Ectodermal cell (in vitro differentiated cells): Measurements from ENCODE around the gene TFIP11.

Source experiments
- H3K27ac ChIP-seq: 2 replicates; pipeline ENCODE4 v1.7.0; 2013; ENCODE audit warnings: mild to moderate bottlenecking, low read depth, low read length; ENCODE audit not compliant: insufficient read depth, poor library complexity, severe bottlenecking
- H3K27me3 ChIP-seq: 2 replicates; pipeline ENCODE4 v1.7.0; 2013; ENCODE audit warnings: mild to moderate bottlenecking, low read length; ENCODE audit not compliant: insufficient read depth, control insufficient read depth, poor library complexity, severe bottlenecking
- H3K36me3 ChIP-seq: one replicate; pipeline ENCODE4 v1.7.0; 2013; ENCODE audit warnings: low read length; ENCODE audit not compliant: control insufficient read depth, insufficient read depth
- H3K4me1 ChIP-seq: one replicate; pipeline ENCODE4 v1.7.0; 2013; ENCODE audit warnings: low read length; ENCODE audit not compliant: control insufficient read depth, insufficient read depth
- H3K4me3 ChIP-seq: 2 replicates; pipeline ENCODE4 v1.7.0; 2013; ENCODE audit warnings: low read depth, low read length, control low read depth; ENCODE audit not compliant: insufficient read depth
- H3K9me3 ChIP-seq: 2 replicates; pipeline ENCODE4 v1.7.0; 2013; ENCODE audit warnings: mild to moderate bottlenecking, low read length, moderate library complexity; ENCODE audit not compliant: control insufficient read depth
- WGBS, 2 experiments: methylation state at CpG; one replicate each; pipeline ENCODE4 v1.1.7; 2013; ENCODE audit warnings: missing lambda C conversion rate in 2 of 2; 5-methylcytosine and 5-hydroxymethylcytosine counted together

TFIP11 gene

GRCh38 chr22:26464312-26464711 is 48.0 kb downstream of the TFIP11 start:
- 93 to 96% methylated on average over 7 of the region's 7 CpGs for WGBS, 2 experiments
- Histone ChIP-seq H3K27me3 (no peaks in the 10 kb centered on the region), H3K4me3 (no peak overlapping the region), H3K9me3 (no peaks in the 10 kb centered on the region), H3K36me3 (peaks cover 37% of the 10 kb centered on the region), H3K27ac (no peak overlapping the region), H3K4me1 (peaks cover 15% of the 10 kb centered on the region)

GRCh38 chr22:26463688-26464087 is 48.6 kb downstream of the TFIP11 start:
- Histone ChIP-seq H3K4me3 (no peak overlapping the region), H3K4me1 (peaks cover 15% of the 10 kb centered on the region), H3K27ac (no peak overlapping the region), H3K27me3 (no peaks in the 10 kb centered on the region), H3K9me3 (no peaks in the 10 kb centered on the region), H3K36me3 (peaks cover 32% of the 10 kb centered on the region)
- WGBS, 2 experiments: 93 to 95% methylated on average over 9 of the region's 9 CpGs

- H3K4me3 ChIP-seq: no peak overlapping the region
- no peak overlapping the region for H3K27ac ChIP-seq
- WGBS, 2 experiments: 82% methylated on average over 10 of the region's 10 CpGs
These were observed 49.1 kb downstream of the TFIP11 start for GRCh38 chr22:26463101-26463661.

GRCh38 chr22:26462641-26463040 is 49.6 kb downstream of the TFIP11 start:
- no peak overlapping the region for H3K4me3 ChIP-seq
- H3K9me3 ChIP-seq: no peaks in the 10 kb centered on the region
- 93% methylated on average over 3 of the region's 3 CpGs for WGBS, 2 experiments
- no peaks in the 10 kb centered on the region for H3K27me3 ChIP-seq
- peaks cover 15% of the 10 kb centered on the region for H3K4me1 ChIP-seq
- H3K36me3 ChIP-seq: peaks cover 32% of the 10 kb centered on the region
- H3K27ac ChIP-seq: no peak overlapping the region

More at GRCh38 chr22:26463101-26463661, 49.1 kb downstream of the TFIP11 start:
- Histone ChIP-seq H3K9me3 (no peaks in the 10 kb centered on the region), H3K27me3 (no peaks in the 10 kb centered on the region), H3K4me1 (peaks cover 15% of the 10 kb centered on the region), H3K36me3 (peaks cover 30% of the 10 kb centered on the region)

- H3K4me3 ChIP-seq: no peak overlapping the region
- WGBS, 2 experiments: 95 to 97% methylated on average over 5 of the region's 5 CpGs
- no peaks in the 10 kb centered on the region for H3K9me3 ChIP-seq
- H3K27ac ChIP-seq: no peak overlapping the region
- H3K4me1 ChIP-seq: peaks cover 15% of the 10 kb centered on the region
- no peaks in the 10 kb centered on the region for H3K27me3 ChIP-seq
- peaks cover 34% of the 10 kb centered on the region for H3K36me3 ChIP-seq
These were observed 50.2 kb downstream of the TFIP11 start for GRCh38 chr22:26462051-26462450.

- WGBS, 2 experiments: 18 to 46% methylated on average over 2 to 3 of the region's 3 CpGs
- no peak overlapping the region for H3K4me3 ChIP-seq
- H3K9me3 ChIP-seq: no peaks in the 10 kb centered on the region
- H3K27me3 ChIP-seq: no peaks in the 10 kb centered on the region
- no peak overlapping the region for H3K27ac ChIP-seq
- peaks cover 34% of the 10 kb centered on the region for H3K36me3 ChIP-seq
- H3K4me1 ChIP-seq: peaks cover 15% of the 10 kb centered on the region
These were observed 51.0 kb downstream of the TFIP11 start for GRCh38 chr22:26461188-26461810.

DNA sequence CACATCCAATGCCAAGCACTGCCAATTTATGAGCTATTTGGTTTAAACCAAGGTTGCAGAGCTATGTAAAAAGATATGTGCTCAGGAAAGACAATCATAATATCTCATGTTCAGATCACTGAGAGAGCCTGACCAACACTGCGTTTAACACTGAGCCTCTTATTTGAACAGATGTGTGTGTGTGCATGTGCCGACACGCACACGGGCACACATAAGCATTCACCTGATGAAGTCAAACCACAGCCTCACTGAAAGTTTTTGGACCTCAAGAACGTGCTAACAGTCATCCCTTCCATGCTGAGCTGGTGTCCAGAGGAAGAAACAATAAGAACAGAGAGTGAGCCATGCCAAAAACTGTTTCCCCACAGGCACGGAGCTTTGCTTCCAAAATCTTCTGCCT is 52.1 kb downstream of the TFIP11 start:
- no peaks in the 10 kb centered on the region for H3K27me3 ChIP-seq
- H3K4me1 ChIP-seq: peaks cover 15% of the 10 kb centered on the region
- H3K36me3 ChIP-seq: peaks cover 29% of the 10 kb centered on the region
- 95 to 96% methylated on average over 6 of the region's 6 CpGs for WGBS, 2 experiments
- H3K27ac ChIP-seq: no peak overlapping the region
- H3K4me3 ChIP-seq: no peak overlapping the region
- no peaks in the 10 kb centered on the region for H3K9me3 ChIP-seq

GRCh38 chr22:26457661-26458272 is 54.5 kb downstream of the TFIP11 start:
- H3K27me3 ChIP-seq: no peaks in the 10 kb centered on the region
- H3K9me3 ChIP-seq: no peaks in the 10 kb centered on the region
- no peak overlapping the region for H3K4me3 ChIP-seq
- H3K4me1 ChIP-seq: peaks cover 6% of the 10 kb centered on the region
- WGBS, 2 experiments: 96% methylated on average over 26 of the region's 26 CpGs
- H3K27ac ChIP-seq: no peak overlapping the region
- H3K36me3 ChIP-seq: peaks cover 28% of the 10 kb centered on the region

DNA sequence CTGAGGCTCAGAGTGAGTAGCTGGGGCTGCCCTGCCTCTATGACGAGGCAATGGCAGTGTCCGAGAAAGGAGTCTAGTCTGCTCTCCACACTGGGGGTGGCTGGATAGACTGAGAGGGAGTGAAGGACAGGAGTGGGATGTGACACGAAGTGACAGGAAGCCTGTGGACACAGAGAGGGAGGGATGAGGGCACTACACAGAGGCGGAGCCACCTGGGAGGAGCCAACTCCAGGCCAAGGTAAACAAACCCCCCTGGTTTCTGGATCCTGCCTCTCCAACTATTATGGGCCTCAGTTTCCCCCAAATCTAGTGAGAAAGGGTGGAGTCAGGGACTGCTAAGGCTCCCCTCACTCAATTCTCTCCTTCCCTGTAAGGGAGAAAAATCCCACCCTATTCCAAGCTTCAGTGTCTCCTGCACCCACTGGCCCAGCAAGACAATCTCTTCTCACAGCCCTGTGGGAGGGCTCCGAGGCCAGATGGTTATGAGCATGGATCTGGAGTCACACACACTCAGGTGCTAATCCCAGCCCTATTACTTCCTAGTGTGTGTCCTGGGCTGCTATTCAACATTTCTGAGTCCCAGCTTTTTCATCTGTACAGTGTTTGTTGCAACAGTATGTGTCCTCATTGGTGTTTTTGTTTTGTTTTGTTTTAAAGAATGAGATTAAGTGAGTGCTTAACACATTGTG is 58.3 kb downstream of the TFIP11 start:
- H3K36me3 ChIP-seq: peaks cover 32% of the 10 kb centered on the region
- 91 to 93% methylated on average over 5 of the region's 5 CpGs for WGBS, 2 experiments
- no peak overlapping the region for H3K4me3 ChIP-seq
- H3K9me3 ChIP-seq: no peaks in the 10 kb centered on the region
- no peak overlapping the region for H3K27ac ChIP-seq
- H3K4me1 ChIP-seq: no peaks in the 10 kb centered on the region
- no peaks in the 10 kb centered on the region for H3K27me3 ChIP-seq

DNA sequence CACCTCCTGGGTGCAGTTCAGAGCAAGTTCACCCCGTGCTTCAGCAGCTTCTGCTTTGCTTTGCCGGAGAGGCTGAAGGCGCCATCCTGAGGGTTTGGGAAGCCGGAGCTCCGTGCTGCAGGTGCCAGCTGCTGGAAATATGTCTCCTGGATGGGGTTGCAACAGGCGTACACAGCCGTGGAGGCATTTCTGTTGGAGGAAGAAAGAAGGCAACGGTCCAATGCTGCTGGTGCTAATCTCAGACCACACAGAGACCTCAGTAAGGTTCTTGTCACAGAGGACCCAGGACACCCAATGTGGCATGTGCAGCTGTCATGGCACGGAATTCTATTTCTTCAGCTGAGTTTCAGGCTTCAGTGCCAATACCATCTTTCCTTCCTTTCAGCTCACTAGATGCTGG is 59.1 kb downstream of the TFIP11 start:
- Histone ChIP-seq H3K27me3 (no peaks in the 10 kb centered on the region), H3K4me3 (no peak overlapping the region), H3K4me1 (no peaks in the 10 kb centered on the region), H3K36me3 (peaks cover 29% of the 10 kb centered on the region), H3K9me3 (no peaks in the 10 kb centered on the region), H3K27ac (no peak overlapping the region)
- WGBS, 2 experiments: 94 to 96% methylated on average over 9 of the region's 9 CpGs
